K562 (cell line): Measurements from ENCODE around the gene MDN1. TPM values are rescaled to one million over a fixed set of nuclear protein-coding genes. Genes with fewer than 3 reads are reported as not detected.

Experiments used
- ARID2 ChIP-seq: fragments of 450-650 bp; IDR thresholded peaks from 2 replicates; pipeline ENCODE4 v1.6.1; 2017; ENCODE audit warnings: antibody characterized with exemption, mild to moderate bottlenecking
- CBFA2T3 ChIP-seq: fragments of 450-650 bp; IDR thresholded peaks from 2 replicates; pipeline ENCODE4 v1.6.1; 2017
- CCNT2 ChIP-seq: IDR thresholded peaks from 2 replicates; pipeline ENCODE4 v1.6.1; 2011; ENCODE audit warnings: borderline replicate concordance, low read depth, mild to moderate bottlenecking, moderate library complexity, mixed read lengths, low read length; ENCODE audit not compliant: insufficient read length; ENCODE audit errors: extremely low read depth
- E2F8 ChIP-seq: fragments of 450-650 bp; IDR thresholded peaks from 2 replicates; pipeline ENCODE4 v1.7.1; 2018; ENCODE audit warnings: mild to moderate bottlenecking, low read depth; ENCODE audit not compliant: partially characterized antibody
- EZH2 ChIP-seq: IDR thresholded peaks from 2 replicates; pipeline ENCODE4 v1.6.1; 2012; ENCODE audit warnings: low read depth, mild to moderate bottlenecking, inconsistent platforms, low read length, borderline replicate concordance
- FUS ChIP-seq: fragments of 200-400 bp; formaldehyde crosslinking; optimal IDR thresholded peaks from 2 replicates; pipeline ENCODE3; 2017; ENCODE audit warnings: low read depth, low read length
- HMBOX1 ChIP-seq: sonication (generic); IDR thresholded peaks from 2 replicates; pipeline ENCODE4 v1.6.1; 2016
- HOXB6 ChIP-seq: fragments of 250-450 bp; sonication (Bioruptor Pico); IDR thresholded peaks from 2 replicates; pipeline ENCODE4 v1.5.1; 2022; ENCODE audit warnings: mild to moderate bottlenecking, borderline replicate concordance
- KDM1A ChIP-seq, 2 experiments: fragments of 450-650 bp; IDR thresholded peaks; 2 replicates each; pipeline ENCODE4 v1.6.1; 2016; ENCODE audit warnings: mild to moderate bottlenecking in 2 of 2
- MAFK ChIP-seq: IDR thresholded peaks from 2 replicates; pipeline ENCODE4 v1.6.1; 2011; ENCODE audit warnings: low read length, improper control_type of control experiment
- MCM3 ChIP-seq: fragments of 450-650 bp; IDR thresholded peaks from 2 replicates; pipeline ENCODE4 v1.6.1; 2016
- MTF1 ChIP-seq: fragments of 250-450 bp; sonication (Bioruptor Pico); IDR thresholded peaks from 2 replicates; pipeline ENCODE4 v1.9.0; 2021; ENCODE audit warnings: moderate library complexity, mild to moderate bottlenecking, inconsistent platforms, borderline replicate concordance
- RBM34 ChIP-seq: fragments of 200-400 bp; formaldehyde crosslinking; IDR thresholded peaks from 2 replicates; pipeline ENCODE4 v1.6.1; 2018; ENCODE audit warnings: low read length, borderline replicate concordance; ENCODE audit not compliant: insufficient read depth
- RNF2 ChIP-seq: sonication (generic); IDR thresholded peaks from 2 replicates; pipeline ENCODE4 v1.6.1; 2016
- RNF219 ChIP-seq: fragments of 250-450 bp; sonication (Bioruptor Pico); IDR thresholded peaks from 2 replicates; pipeline ENCODE4 v1.5.0; 2022; ENCODE audit warnings: mild to moderate bottlenecking
- SIN3A ChIP-seq, 2 experiments: fragments of 150-350 bp in 1 of 2; IDR thresholded peaks; 2 replicates each; pipeline ENCODE4 v1.6.1; 2011 to 2016; ENCODE audit warnings: borderline replicate concordance in 2 of 2, low read depth in 2 of 2, low read length in 2 of 2, mild to moderate bottlenecking in 2 of 2, moderate library complexity in 2 of 2; ENCODE audit not compliant: control insufficient read depth in 1 of 2
- SRF ChIP-seq, 2 experiments: fragments of 250-450, 450-650 bp in 1 of 2; sonication (Bioruptor Pico) in 1 of 2; sonication (generic) in 1 of 2; formaldehyde crosslinking; IDR thresholded peaks; 2 replicates each; pipeline versions ENCODE4 v1.5.0 to v1.5.1; 2020 to 2022; ENCODE audit warnings: mild to moderate bottlenecking in 1 of 2, missing genetic modification reagents in 1 of 2
- THRA ChIP-seq: fragments of 450-650 bp; IDR thresholded peaks from 2 replicates; pipeline ENCODE4 v1.6.1; 2017; ENCODE audit warnings: mild to moderate bottlenecking, moderate library complexity
- ZNF324 ChIP-seq: fragments of 250-450 bp; sonication (Bioruptor Pico); IDR thresholded peaks from 2 replicates; pipeline ENCODE4 v1.4.0; 2020; ENCODE audit warnings: mild to moderate bottlenecking
- ZNF444 ChIP-seq: fragments of 250-450 bp; sonication (Bioruptor Pico); IDR thresholded peaks from 2 replicates; pipeline ENCODE4 v1.4.0; 2020; ENCODE audit warnings: mild to moderate bottlenecking, moderate library complexity
- ZNF561 ChIP-seq: fragments of 450-650 bp; formaldehyde crosslinking; conservative IDR thresholded peaks from 2 replicates; pipeline ENCODE4 v1.4.0; 2020; ENCODE audit warnings: mild to moderate bottlenecking, moderate library complexity
- ZNF830 ChIP-seq: fragments of 250-450 bp; sonication (Bioruptor Pico); IDR thresholded peaks from 2 replicates; pipeline ENCODE4 v1.5.0; 2021; ENCODE audit warnings: mild to moderate bottlenecking
- polyA plus RNA-seq, 8 experiments: library from polyadenylated mRNA; depleted of rRNA in 4 of 8; stranded (reverse) in 5 of 8; unstranded in 3 of 8; fragments of >200 nt; fragmentation: Nextera tagmentation in 2 of 8; fragmentation: Illumina TruSeq in 1 of 8; extraction: Ambion mirVana in 2 of 8; extraction: Trizol in 1 of 8; gene quantifications; 2 replicates each; pipeline versions ENCODE4 v1.2.1 to v1.2.3, GENCODE V29; 2011 to 2014; ENCODE audit warnings: inconsistent platforms in 1 of 8, missing spikeins in 1 of 8
- total RNA-seq, 7 experiments: library from RNA; depleted of rRNA in 6 of 7; stranded (reverse); fragments of >200 nt in 6 of 7; fragmentation: Illumina TruSeq in 2 of 7; extraction: Trizol in 2 of 7; gene quantifications; 2 replicates each; pipeline versions ENCODE4 v1.2.1 to v1.2.3, GENCODE V29; 2011 to 2021; ENCODE audit warnings: low replicate concordance in 1 of 7

MDN1 gene
- total and polyA plus RNA-seq, 9 of the 15 experiments (the other 6 are each of a cell fraction or from before 2014, with no cell fraction given): 25.6 to 93.6 (median 43.0) TPM

- TF ChIP-seq RNF219 (CRISPR knock-in tag) (no peak), CBFA2T3 (no peak), E2F8 (peak; percentile 79), CCNT2 (no peak), SIN3A (IDR thresholded peaks at IDR 0.05; ENCODE audit: borderline replicate concordance in 2 of 2, control insufficient read depth in 1 of 2, low read depth in 2 of 2, low read length in 2 of 2) (peak; percentile 93 to 98; a peak in 3 of 4 replicates), EZH2 (no peak), RBM34 (no peak), HMBOX1 (no peak; the same call in none of the 2 replicates), THRA (no peak), ZNF830 (CRISPR knock-in tag) (no peak), FUS (no peak), ARID2 (no peak), RNF2 (peak; percentile 69; the same call in 1 of the 2 replicates), MTF1 (CRISPR knock-in tag) (no peak), ZNF561 (CRISPR knock-in tag) (no peak), SRF (CRISPR knock-in tag; IDR thresholded peaks at IDR 0.05) (no peak), HOXB6 (CRISPR knock-in tag) (no peak), ZNF444 (CRISPR knock-in tag) (no peak), KDM1A (IDR thresholded peaks at IDR 0.05) (no peak), MCM3 (no peak), MAFK (no peak), ZNF324 (CRISPR knock-in tag) (no peak)
Measured at GRCh38 chr6:89819336-89820130, at the start of gene MDN1 (continued).
